HCT116 (cell line): ENCODE measurements around the gene ERLEC1. TPM values are rescaled to one million over a fixed set of nuclear protein-coding genes. Genes with fewer than 3 reads are reported as not detected.

Source experiments
- ATAC-seq: fragments of 200-7000 bp; cut with Tn5 transposase; 2 replicates; pipeline ENCODE4 v1.9.1; 2020; ENCODE audit warnings: mild to moderate bottlenecking, moderate library complexity
- BruUV-seq: library from RNA; stranded (reverse); fragments of 400-500 nt; replicated peaks from 2 replicates; lab custom pipeline; 2021; lab: Mats Ljungman, UMichigan
- CTCF ChIA-PET: fragments of 300-600 bp; sonication (Branson Sonifier 250); formaldehyde crosslinking; loops from one replicate; lab custom pipeline; 2021; ENCODE audit warnings: antibody characterized with exemption; lab: Charles Lee
- POLR2A ChIA-PET: fragments of 300-600, 350-600 bp; sonication (Branson Sonifier 250); formaldehyde crosslinking; loops from one replicate; lab custom pipeline; 2021; ENCODE audit warnings: antibody characterized with exemption; lab: Charles Lee
- RAD21 ChIA-PET, 2 experiments: fragments of 300-600 bp; sonication (Branson Sonifier 250); formaldehyde crosslinking; loops; one replicate each; lab custom pipeline; 2023; ENCODE audit warnings: low total read pairs in 2 of 2; ENCODE audit not compliant: uncharacterized antibody in 2 of 2, unreplicated experiment in 2 of 2, low non-redundant PET in 1 of 2; lab: Charles Lee
- DNase-seq: peaks from one replicate; pipeline ENCODE4 v3.0.0-alpha.2; 2010; ENCODE audit warnings: low read depth, low spot score
- H2AFZ ChIP-seq: fragments of 200-600 bp; shearing (Covaris generic), sonication (generic); 2 replicates; pipeline ENCODE4 v1.6.1; 2017; ENCODE audit warnings: low read depth, mixed run types, mixed read lengths, antibody characterized with exemption, low read length; ENCODE audit not compliant: poor library complexity, severe bottlenecking
- H3K27ac ChIP-seq: 2 replicates; pipeline ENCODE4 v1.5.1; 2012; ENCODE audit warnings: low read depth, low read length
- H3K27me3 ChIP-seq: fragments of 200-600 bp; sonication (generic); 2 replicates; pipeline ENCODE4 v1.6.1; 2016; ENCODE audit warnings: mixed run types, low read length, mixed read lengths; ENCODE audit not compliant: insufficient read depth
- H3K36me3 ChIP-seq, 2 experiments: fragments of 200-500 bp in 1 of 2; fragments of 200-600 bp in 1 of 2; sonication (Bioruptor generic) in 1 of 2; sonication (generic) in 1 of 2; 2 replicates each; pipeline versions ENCODE4 v1.5.1 to v1.6.1; 2014 to 2016; ENCODE audit warnings: low read length in 2 of 2, inconsistent platforms in 1 of 2, mixed read lengths in 1 of 2, mixed run types in 1 of 2; ENCODE audit not compliant: insufficient read depth in 2 of 2, control insufficient read depth in 1 of 2
- H3K4me1 ChIP-seq, 2 experiments: fragments of 200-600 bp in 1 of 2; sonication (generic) in 1 of 2; 2 replicates each; pipeline versions ENCODE4 v1.5.1 to v1.6.1; 2012 to 2017; ENCODE audit warnings: low read length in 2 of 2, inconsistent platforms in 1 of 2, mild to moderate bottlenecking in 1 of 2, mixed read lengths in 1 of 2, mixed run types in 1 of 2, moderate library complexity in 1 of 2; ENCODE audit not compliant: insufficient read depth in 2 of 2, control insufficient read depth in 1 of 2
- H3K4me2 ChIP-seq: fragments of 200-600 bp; sonication (generic); 2 replicates; pipeline ENCODE4 v1.6.1; 2017; ENCODE audit warnings: mixed run types, low read length, mixed read lengths
- H3K4me3 ChIP-seq, 2 experiments: fragments of 200-600 bp in 1 of 2; sonication (generic) in 1 of 2; replicated peaks in 1 of 2; 2 replicates each; pipeline ENCODE4 v1.5.1; 2011 to 2016; ENCODE audit warnings: low read length in 2 of 2, control low read depth in 1 of 2, low read depth in 1 of 2, mild to moderate bottlenecking in 1 of 2, mixed read lengths in 1 of 2, mixed run types in 1 of 2
- H3K79me2 ChIP-seq: fragments of 200-600 bp; sonication (generic); 2 replicates; pipeline ENCODE4 v1.6.1; 2017; ENCODE audit warnings: mild to moderate bottlenecking, mixed run types, low read length, moderate library complexity, mixed read lengths; ENCODE audit not compliant: insufficient read depth
- H3K9ac ChIP-seq: fragments of 200-600 bp; sonication (generic); 2 replicates; pipeline ENCODE4 v1.6.1; 2016; ENCODE audit warnings: low read length, mixed read lengths
- H3K9me2 ChIP-seq: fragments of 200-600 bp; sonication (generic), shearing (Covaris generic); 2 replicates; pipeline ENCODE4 v1.6.1; 2017; ENCODE audit warnings: mixed run types, mild to moderate bottlenecking, moderate library complexity; ENCODE audit not compliant: insufficient read depth
- H3K9me3 ChIP-seq, 2 experiments: fragments of 200-500 bp in 1 of 2; fragments of 200-600 bp in 1 of 2; sonication (Bioruptor generic) in 1 of 2; sonication (generic) in 1 of 2; 2 replicates each; pipeline ENCODE4 v1.6.1; 2014 to 2017; ENCODE audit warnings: low read length in 2 of 2, mixed read lengths in 2 of 2, inconsistent platforms in 1 of 2, low read depth in 1 of 2, mild to moderate bottlenecking in 1 of 2, mixed run types in 1 of 2, moderate library complexity in 1 of 2; ENCODE audit not compliant: control insufficient read depth in 1 of 2, insufficient read depth in 1 of 2
- H4K20me1 ChIP-seq: fragments of 200-600 bp; sonication (generic), shearing (Covaris generic); 2 replicates; pipeline ENCODE4 v1.6.1; 2017; ENCODE audit warnings: mixed run types, mild to moderate bottlenecking, moderate library complexity; ENCODE audit not compliant: insufficient read depth
- JUND ChIP-seq: IDR thresholded peaks from 2 replicates; pipeline ENCODE4 v1.6.1; 2012
- POLR2AphosphoS5 ChIP-seq: IDR thresholded peaks from 2 replicates; pipeline ENCODE4 v1.6.1; 2011; ENCODE audit warnings: mild to moderate bottlenecking, low read depth, low read length, moderate library complexity
- RAD21 ChIP-seq: IDR thresholded peaks from 2 replicates; pipeline ENCODE4 v1.6.1; 2012; ENCODE audit warnings: low read depth, mild to moderate bottlenecking
- SP1 ChIP-seq: IDR thresholded peaks from 2 replicates; pipeline ENCODE4 v1.6.1; 2012; ENCODE audit warnings: low read depth
- TCF7L2 ChIP-seq: IDR thresholded peaks from 2 replicates; pipeline ENCODE4 v1.7.0; 2011; ENCODE audit warnings: borderline replicate concordance, inconsistent platforms; ENCODE audit not compliant: insufficient read depth, insufficient read length; ENCODE audit errors: extremely low read depth
- intact Hi-C: fragments of 100-400 bp; cut with micrococcal nuclease; formaldehyde crosslinking; loops from 2 replicates; pipeline ENCODE4 v1.10.0; 2022
- total RNA-seq: library from RNA; stranded (reverse); gene quantifications from one replicate; pipeline ENCODE4 v1.2.1, GENCODE V29; 2021; ENCODE audit not compliant: unreplicated experiment
- TF ChIP-seq, protein P1 (sequence below): IDR thresholded peaks from 2 replicates; pipeline ENCODE4 v1.6.1; 2011; ENCODE audit warnings: mild to moderate bottlenecking, low read length, moderate library complexity; ENCODE audit not compliant: insufficient replicate concordance; ENCODE audit errors: extremely low read depth
- TF ChIP-seq, protein P2 (sequence below): IDR thresholded peaks from 2 replicates; pipeline ENCODE4 v1.6.1; 2012

Gene ERLEC1
- total RNA-seq, 1 experiment from 2014 or later = 26.9 TPM

DNA sequence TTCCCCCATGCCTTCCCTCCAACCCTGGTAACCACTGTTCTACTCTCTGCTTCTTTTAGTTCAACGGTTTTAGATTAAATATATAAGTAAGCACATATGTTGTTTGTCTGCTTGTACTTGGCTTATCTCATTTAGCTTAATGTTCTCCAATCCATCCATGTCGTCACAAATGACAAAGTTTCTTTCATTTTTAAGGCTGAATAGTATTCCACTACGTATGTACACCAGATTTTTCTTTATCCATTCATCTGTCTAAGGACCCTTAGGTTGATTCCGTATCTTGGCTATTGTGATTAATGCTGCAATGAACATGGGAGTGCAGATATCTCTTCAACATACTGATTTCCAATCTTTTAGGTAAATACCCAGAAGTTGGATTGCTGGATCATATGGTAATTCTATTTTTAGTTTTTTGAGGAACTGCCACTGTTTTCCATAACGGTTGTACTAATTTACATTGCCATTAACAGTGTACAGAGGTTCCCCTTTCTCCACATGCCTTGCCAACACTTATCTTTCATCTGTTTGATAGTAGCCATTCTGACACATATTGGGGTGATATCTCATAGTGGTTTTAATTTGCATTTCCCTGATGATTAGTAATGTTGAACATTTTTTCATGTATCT is 8.2 kb upstream of the ERLEC1 start:
- TF ChIP-seq RAD21 = no peak
- TF ChIP-seq JUND = no peak
- TF ChIP-seq, protein P1, sequence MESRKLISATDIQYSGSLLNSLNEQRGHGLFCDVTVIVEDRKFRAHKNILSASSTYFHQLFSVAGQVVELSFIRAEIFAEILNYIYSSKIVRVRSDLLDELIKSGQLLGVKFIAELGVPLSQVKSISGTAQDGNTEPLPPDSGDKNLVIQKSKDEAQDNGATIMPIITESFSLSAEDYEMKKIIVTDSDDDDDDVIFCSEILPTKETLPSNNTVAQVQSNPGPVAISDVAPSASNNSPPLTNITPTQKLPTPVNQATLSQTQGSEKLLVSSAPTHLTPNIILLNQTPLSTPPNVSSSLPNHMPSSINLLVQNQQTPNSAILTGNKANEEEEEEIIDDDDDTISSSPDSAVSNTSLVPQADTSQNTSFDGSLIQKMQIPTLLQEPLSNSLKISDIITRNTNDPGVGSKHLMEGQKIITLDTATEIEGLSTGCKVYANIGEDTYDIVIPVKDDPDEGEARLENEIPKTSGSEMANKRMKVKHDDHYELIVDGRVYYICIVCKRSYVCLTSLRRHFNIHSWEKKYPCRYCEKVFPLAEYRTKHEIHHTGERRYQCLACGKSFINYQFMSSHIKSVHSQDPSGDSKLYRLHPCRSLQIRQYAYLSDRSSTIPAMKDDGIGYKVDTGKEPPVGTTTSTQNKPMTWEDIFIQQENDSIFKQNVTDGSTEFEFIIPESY = no peak
- TF ChIP-seq TCF7L2 = no peak
- no peak for TF ChIP-seq SP1
- TF ChIP-seq, protein P2, sequence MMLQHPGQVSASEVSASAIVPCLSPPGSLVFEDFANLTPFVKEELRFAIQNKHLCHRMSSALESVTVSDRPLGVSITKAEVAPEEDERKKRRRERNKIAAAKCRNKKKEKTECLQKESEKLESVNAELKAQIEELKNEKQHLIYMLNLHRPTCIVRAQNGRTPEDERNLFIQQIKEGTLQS = no peak
- no peak for TF ChIP-seq POLR2AphosphoS5
- Histone ChIP-seq H3K9ac (no peak overlapping the region), H3K4me3 (no peak overlapping the region), H2AFZ (no peak overlapping the region), H3K79me2 (peaks cover 96% of the 10 kb centered on the region), H3K27me3 (no peaks in the 10 kb centered on the region), H4K20me1 (no peaks in the 10 kb centered on the region), H3K36me3 (peaks cover 0 to 4% of the 10 kb centered on the region in 2 experiments; a peak in 1 of 4 replicates), H3K9me3 (no peaks in the 10 kb centered on the region), H3K4me2 (no peak overlapping the region), H3K27ac (no peak overlapping the region), H3K9me2 (no peaks in the 10 kb centered on the region), H3K4me1 (no peaks in the 10 kb centered on the region)
- ATAC-seq = no peak
- ChIA-PET POLR2A (no interaction called here), RAD21 (no interaction called here), CTCF (no interaction called here)
- DNase-seq = no peak
- no TSS peak for BruUV-seq
- intact Hi-C loops = no loop called here
